ENCODE results near the gene ZNF592. TPM values are rescaled to one million over a fixed set of nuclear protein-coding genes. Genes with fewer than 3 reads are reported as not detected.
"Not testable (repeated sequence)": the region's sequence is repeated elsewhere in the genome, so short reads cannot be mapped to it uniquely, and the experiment has no call there.

The ZNF592 gene
- polyA plus RNA-seq, 4 donors: 24.8 to 39.2 (median 30.6) TPM

- DNase-seq (ENCODE audit: low read depth in 4 of 4, low spot score in 2 of 4): not testable (repeated sequence)
These were observed 97.2 kb downstream of the ZNF592 start for GRCh38 chr15:84845631-84846030.

DNA sequence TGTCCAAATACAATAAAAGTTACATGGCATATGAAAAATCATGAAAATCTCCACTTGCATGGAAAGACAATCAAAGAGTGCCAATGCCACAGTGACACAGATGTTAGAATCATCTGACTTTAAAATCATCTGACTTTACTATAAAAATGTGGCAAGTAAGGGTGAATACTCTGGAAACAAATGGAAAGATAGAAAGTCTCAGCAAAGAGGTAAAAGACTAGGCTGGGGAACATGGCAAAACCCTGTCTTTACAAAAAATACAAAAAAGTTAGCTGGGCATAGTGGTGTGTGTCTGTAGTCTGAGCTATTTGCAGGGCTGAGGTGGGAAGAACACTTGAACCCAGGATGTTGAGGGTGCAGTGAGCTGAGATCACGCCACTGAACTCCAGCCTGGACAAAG, 97.9 kb downstream of the ZNF592 start:
- no peak for DNase-seq (ENCODE audit: low read depth in 4 of 4, low spot score in 2 of 4)

- DNase-seq (ENCODE audit: low read depth in 4 of 4, low spot score in 2 of 4): no peak
These were observed 99.0 kb downstream of the ZNF592 start for GRCh38 chr15:84847382-84847781.

DNA sequence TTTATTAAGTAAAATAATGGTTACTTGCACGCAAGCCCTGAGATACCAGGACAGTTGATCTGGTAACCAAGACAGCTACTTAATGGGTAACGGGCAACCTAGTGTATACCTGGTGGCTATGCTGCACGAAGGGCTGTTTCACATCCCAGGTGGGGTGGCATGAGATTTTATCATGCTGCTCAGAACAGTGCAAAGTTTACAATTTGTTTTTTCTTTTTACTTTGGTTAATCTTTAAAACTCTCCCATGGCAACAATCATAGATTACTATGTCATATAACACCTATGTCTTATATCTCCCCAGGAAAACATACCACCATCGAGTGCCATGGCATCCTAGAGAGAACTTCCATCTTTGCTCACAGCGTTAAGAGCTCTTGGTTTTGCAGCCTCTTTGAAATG, 103.8 kb downstream of the ZNF592 start:
- no peak for DNase-seq (ENCODE audit: low read depth in 4 of 4, low spot score in 2 of 4)

- DNase-seq (ENCODE audit: low read depth in 4 of 4, low spot score in 2 of 4): no peak
These were observed 106.7 kb downstream of the ZNF592 start for GRCh38 chr15:84855136-84855535.

DNA sequence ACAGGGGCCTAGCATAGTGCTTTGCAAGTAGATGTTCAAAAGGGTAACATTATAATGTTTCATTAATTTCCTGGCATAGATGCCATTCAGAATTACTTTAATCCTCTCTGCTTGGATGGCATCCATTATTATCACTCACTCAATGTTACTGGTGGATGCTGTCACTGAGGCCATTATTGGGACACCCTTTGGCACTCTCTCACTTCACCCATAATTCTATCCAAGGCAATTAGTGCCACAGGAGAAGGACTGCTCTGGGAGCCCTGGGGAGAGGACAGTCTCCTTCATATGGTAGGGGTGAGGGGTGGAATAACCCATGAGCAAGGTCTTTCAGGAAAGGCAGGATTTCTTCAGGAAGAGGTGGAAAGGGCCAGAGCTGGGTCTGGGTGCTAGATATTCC, 107.4 kb downstream of the ZNF592 start:
- no peak for DNase-seq (ENCODE audit: low read depth in 4 of 4, low spot score in 2 of 4)

Other genes starting within 250 kb of the ZNF592 start
- 10 to 100 TPM; 28.5 to 30.8 (median 30.4) TPM for gene ZSCAN2, start 147.6 kb upstream of the ZNF592 start, polyA plus RNA-seq (ENCODE audit: insufficient read length in 4 of 4)
- gene WDR73, start 94.3 kb upstream of the ZNF592 start, polyA plus RNA-seq (ENCODE audit: insufficient read length in 4 of 4): 10 to 100 TPM; 34.9 to 57.4 (median 45.4) TPM
- 1 to 10 TPM; 4.7 to 7.6 (median 5.8) TPM for gene NMB, start 90.4 kb upstream of the ZNF592 start, polyA plus RNA-seq (ENCODE audit: insufficient read length in 4 of 4)
- gene SEC11A, start 32.5 kb upstream of the ZNF592 start, polyA plus RNA-seq (ENCODE audit: insufficient read length in 4 of 4): 100 to 1,000 TPM; 246 to 315 (median 274) TPM
- 10 to 100 TPM; 13.3 to 21.0 (median 18.1) TPM for gene ALPK3, start 68.8 kb downstream of the ZNF592 start, polyA plus RNA-seq (ENCODE audit: insufficient read length in 4 of 4)
- 1 to 10 TPM; 5.5 to 9.4 (median 6.1) TPM for gene SLC28A1, start 136.1 kb downstream of the ZNF592 start, polyA plus RNA-seq (ENCODE audit: insufficient read length in 4 of 4)
- gene PDE8A, start 233.3 kb downstream of the ZNF592 start, polyA plus RNA-seq (ENCODE audit: insufficient read length in 4 of 4): 10 to 100 TPM; 29.1 to 85.7 (median 49.8) TPM